Measurements from ENCODE around the gene TBC1D17.

TBC1D17 gene

GRCh38 chr19:49877020-49877878, at the start of gene TBC1D17, which contains the start of gene AKT1S1:
Gene TBC1D17 (plus strand): TSS chr19:49877702. CDS start chr19:49877724, 22 bp downstream.
Gene AKT1S1 (minus strand): TSS chr19:49877355. CDS start chr19:49873295, 4,060 bp downstream.
- TF ChIP-seq CTCF (IDR thresholded peaks at IDR 0.05; ENCODE audit: low read depth, low read length): no peak
- peak; percentile 100 for DNase-seq (ENCODE audit: extremely low read depth, low read depth)

GRCh38 chr19:49829200-49829599, 48.3 kb upstream of the TBC1D17 start:
- DNase-seq (ENCODE audit: extremely low read depth, low read depth): no peak
- TF ChIP-seq CTCF (IDR thresholded peaks at IDR 0.05; ENCODE audit: low read depth, low read length): no peak

GRCh38 chr19:49829721-49830120, 47.8 kb upstream of the TBC1D17 start:
- TF ChIP-seq CTCF (IDR thresholded peaks at IDR 0.05; ENCODE audit: low read depth, low read length): no peak
- DNase-seq (ENCODE audit: extremely low read depth, low read depth): no peak

- no peak for TF ChIP-seq CTCF (IDR thresholded peaks at IDR 0.05; ENCODE audit: low read depth, low read length)
- no peak for DNase-seq (ENCODE audit: extremely low read depth, low read depth)
These were observed 46.7 kb upstream of the TBC1D17 start for GRCh38 chr19:49830766-49831165.

GRCh38 chr19:49831592-49831991, 45.9 kb upstream of the TBC1D17 start:
- TF ChIP-seq CTCF (IDR thresholded peaks at IDR 0.05; ENCODE audit: low read depth, low read length): no peak

GRCh38 chr19:49832556-49832955, 44.9 kb upstream of the TBC1D17 start:
- DNase-seq (ENCODE audit: extremely low read depth, low read depth): no peak
- TF ChIP-seq CTCF (IDR thresholded peaks at IDR 0.05; ENCODE audit: low read depth, low read length): no peak

More at GRCh38 chr19:49831592-49831991, 45.9 kb upstream of the TBC1D17 start:
- no peak for DNase-seq (ENCODE audit: extremely low read depth, low read depth)

- no peak for DNase-seq (ENCODE audit: extremely low read depth, low read depth)
- TF ChIP-seq CTCF (IDR thresholded peaks at IDR 0.05; ENCODE audit: low read depth, low read length): no peak
These were observed 43.9 kb upstream of the TBC1D17 start for GRCh38 chr19:49833599-49833998.

All from AG09319 (cell line).